GM10266 (cell line): ENCODE data around the gene KCNAB1.

Experiments used
- DNase-seq: peaks from one replicate; pipeline ENCODE4 v3.0.0; 2012; ENCODE audit errors: extremely low spot score
- CTCF ChIP-seq: IDR thresholded peaks from 2 replicates; pipeline ENCODE4 v1.5.1; 2012; ENCODE audit warnings: mild to moderate bottlenecking, low read depth; ENCODE audit not compliant: control insufficient read depth, insufficient read depth; ENCODE audit errors: missing control alignments

KCNAB1 gene

GRCh38 chr3:156509189-156510174 is 389.1 kb downstream of the KCNAB1 start:
- peak; percentile 64 for DNase-seq
- peak; percentile 53 for TF ChIP-seq CTCF

GRCh38 chr3:156511987-156512677 is 391.8 kb downstream of the KCNAB1 start:
- no peak for TF ChIP-seq CTCF
- no peak for DNase-seq

- DNase-seq = no peak
- no peak for TF ChIP-seq CTCF
Observed at GRCh38 chr3:156513619-156514018, 393.2 kb downstream of the KCNAB1 start.

GRCh38 chr3:156516284-156516683 is 395.9 kb downstream of the KCNAB1 start:
- DNase-seq = no peak
- no peak for TF ChIP-seq CTCF

GRCh38 chr3:156516961-156517360 is 396.6 kb downstream of the KCNAB1 start:
- no peak for TF ChIP-seq CTCF
- no peak for DNase-seq

GRCh38 chr3:156518726-156519125 is 398.3 kb downstream of the KCNAB1 start:
- TF ChIP-seq CTCF = no peak
- DNase-seq = no peak

- DNase-seq = no peak
- TF ChIP-seq CTCF = no peak
Observed at GRCh38 chr3:156519758-156520162, 399.4 kb downstream of the KCNAB1 start.
